HG03469 (cell line): Measurements from ENCODE around the gene OR2A12.
"Not testable (repeated sequence)": the region's sequence is repeated elsewhere in the genome, so short reads cannot be mapped to it uniquely, and the experiment has no call there.

Experiments used
- ATAC-seq: cut with Tn5 transposase; IDR thresholded peaks from one replicate; pipeline ENCODE4 v1.9.1; 2021; ENCODE audit warnings: mild to moderate bottlenecking, moderate library complexity, moderate number of reproducible peaks; ENCODE audit not compliant: unreplicated experiment

Gene OR2A12

GRCh38 chr7:144113651-144114050 lies 27.6 kb downstream of the OR2A12 start:
- no peak for ATAC-seq

GRCh38 chr7:144118341-144118740 lies 32.3 kb downstream of the OR2A12 start:
- ATAC-seq, result no peak

GRCh38 chr7:144122876-144123275 lies 36.8 kb downstream of the OR2A12 start, which contains the start of gene OR2A14:
TSS of gene OR2A14 (plus strand) at chr7:144123176. CDS start at chr7:144129113, 5,937 bp downstream.
- no peak for ATAC-seq

- ATAC-seq, result peak; percentile 98
These were observed 41.7 kb downstream of the OR2A12 start for GRCh38 chr7:144127714-144128334.

- not testable (repeated sequence) for ATAC-seq
These were observed 43.5 kb downstream of the OR2A12 start for GRCh38 chr7:144129601-144130000.

GRCh38 chr7:144130730-144131129 lies 44.7 kb downstream of the OR2A12 start:
- no peak for ATAC-seq

- no peak for ATAC-seq
These were observed 46.2 kb downstream of the OR2A12 start for GRCh38 chr7:144132262-144132661.

- ATAC-seq, result no peak
These were observed 47.2 kb downstream of the OR2A12 start for GRCh38 chr7:144133307-144133706.

GRCh38 chr7:144134116-144134515 lies 48.0 kb downstream of the OR2A12 start:
- no peak for ATAC-seq

- ATAC-seq, result no peak
These were observed 51.4 kb downstream of the OR2A12 start for GRCh38 chr7:144137501-144137900.

GRCh38 chr7:144142187-144142586 lies 56.1 kb downstream of the OR2A12 start:
- ATAC-seq, result no peak

- no peak for ATAC-seq
These were observed 58.3 kb downstream of the OR2A12 start for GRCh38 chr7:144144426-144144825.

GRCh38 chr7:144148224-144148827 lies 62.2 kb downstream of the OR2A12 start:
- ATAC-seq, result no peak
